GM23338 (cell line): Measurements from ENCODE around the gene CFAP410. TPM values are rescaled to one million over a fixed set of nuclear protein-coding genes. Genes with fewer than 3 reads are reported as not detected.

ENCODE experiments used
- ATAC-seq: fragments of 200-7000 bp; cut with Tn5 transposase; 3 replicates; pipeline ENCODE4 v1.9.1; 2020
- DNase-seq: peaks from one replicate; pipeline ENCODE4 v3.0.0-alpha.2; 2015; ENCODE audit warnings: low spot score
- H2AFZ ChIP-seq: fragments of 200-600 bp; sonication (generic); 2 replicates; pipeline ENCODE4 v1.8.0; 2016; ENCODE audit warnings: antibody characterized with exemption, mild to moderate bottlenecking, moderate library complexity
- H3F3A ChIP-seq: fragments of 200-600 bp; sonication (generic); replicated peaks from 2 replicates; pipeline ENCODE4 v1.8.0; 2017; ENCODE audit warnings: antibody characterized with exemption, mixed run types, low read depth
- H3K27ac ChIP-seq: fragments of 200-600 bp; sonication (generic); 2 replicates; pipeline ENCODE4 v1.6.1; 2016; ENCODE audit warnings: low read depth
- H3K27me3 ChIP-seq: fragments of 200-600 bp; sonication (generic); 2 replicates; pipeline ENCODE4 v1.8.0; 2016; ENCODE audit warnings: mild to moderate bottlenecking, mixed run types, moderate library complexity; ENCODE audit not compliant: insufficient read depth
- H3K36me3 ChIP-seq: fragments of 200-600 bp; sonication (generic); 2 replicates; pipeline ENCODE4 v1.8.0; 2016; ENCODE audit warnings: mild to moderate bottlenecking; ENCODE audit not compliant: insufficient read depth
- H3K4me1 ChIP-seq: fragments of 200-600 bp; sonication (generic); 2 replicates; pipeline ENCODE4 v1.8.0; 2016; ENCODE audit warnings: mild to moderate bottlenecking, moderate library complexity; ENCODE audit not compliant: insufficient read depth
- H3K4me2 ChIP-seq: fragments of 200-600 bp; sonication (generic); 2 replicates; pipeline ENCODE4 v1.7.1; 2017; ENCODE audit warnings: mixed run types
- H3K4me3 ChIP-seq: fragments of 200-600 bp; sonication (generic); 2 replicates; pipeline ENCODE4 v1.6.1; 2016; ENCODE audit warnings: mixed run types
- H3K79me2 ChIP-seq: fragments of 200-600 bp; sonication (generic); replicated peaks from 2 replicates; pipeline ENCODE4 v1.8.0; 2017; ENCODE audit warnings: mild to moderate bottlenecking; ENCODE audit not compliant: insufficient read depth
- H3K9me2 ChIP-seq: fragments of 200-600 bp; sonication (generic); 2 replicates; pipeline ENCODE4 v1.8.0; 2017; ENCODE audit not compliant: insufficient read depth
- H4K20me1 ChIP-seq: fragments of 200-600 bp; sonication (generic); replicated peaks from 2 replicates; pipeline ENCODE4 v1.8.0; 2017; ENCODE audit warnings: mild to moderate bottlenecking; ENCODE audit not compliant: insufficient read depth
- H3K27ac Mint-ChIP-seq: 2 replicates; pipeline ENCODE4 v1.8.0; 2020; ENCODE audit warnings: inconsistent platforms, mild to moderate bottlenecking, moderate library complexity, mixed read lengths
- H3K27me3 Mint-ChIP-seq: 3 replicates; pipeline ENCODE4 v1.8.0; 2022; ENCODE audit warnings: low read depth, mild to moderate bottlenecking, moderate library complexity, mixed read lengths, inconsistent platforms; ENCODE audit not compliant: insufficient read depth, poor library complexity
- H3K36me3 Mint-ChIP-seq: 3 replicates; pipeline ENCODE4 v1.8.0; 2021; ENCODE audit warnings: low read depth, mild to moderate bottlenecking, inconsistent platforms, moderate library complexity, mixed read lengths
- H3K4me1 Mint-ChIP-seq: 3 replicates; pipeline ENCODE4 v1.8.0; 2020; ENCODE audit warnings: mild to moderate bottlenecking, inconsistent platforms, mixed read lengths
- H3K4me3 Mint-ChIP-seq: 3 replicates; pipeline ENCODE4 v1.8.0; 2021; ENCODE audit warnings: moderate library complexity, mild to moderate bottlenecking, inconsistent platforms, mixed read lengths
- H3K9me3 Mint-ChIP-seq: 3 replicates; pipeline ENCODE4 v1.8.0; 2020; ENCODE audit warnings: moderate library complexity, mild to moderate bottlenecking, inconsistent platforms, mixed read lengths
- ETS1 ChIP-seq: IDR thresholded peaks from 2 replicates; pipeline ENCODE4 v1.6.1; 2016; ENCODE audit warnings: antibody characterized with exemption
- EZH2phosphoT487 ChIP-seq: fragments of 200-600 bp; sonication (generic); IDR thresholded peaks from one replicate; pipeline ENCODE4 v1.8.1; 2018; ENCODE audit warnings: antibody characterized with exemption; ENCODE audit not compliant: unreplicated experiment
- NANOG ChIP-seq: IDR thresholded peaks from 2 replicates; pipeline ENCODE4 v1.6.1; 2016; ENCODE audit warnings: antibody characterized with exemption, borderline replicate concordance
- POLR2AphosphoS5 ChIP-seq: IDR thresholded peaks from 2 replicates; pipeline ENCODE4 v1.6.1; 2016; ENCODE audit warnings: antibody characterized with exemption, low read depth
- REST ChIP-seq: IDR thresholded peaks from one replicate; pipeline ENCODE4 v1.6.1; 2018; ENCODE audit warnings: antibody characterized with exemption; ENCODE audit not compliant: unreplicated experiment
- STAT1 ChIP-seq: IDR thresholded peaks from one replicate; pipeline ENCODE4 v1.6.1; 2016; ENCODE audit warnings: antibody characterized with exemption; ENCODE audit not compliant: unreplicated experiment
- ZNF114 ChIP-seq: fragments of 250-450 bp; sonication (Bioruptor Pico); IDR thresholded peaks from 2 replicates; pipeline ENCODE4 v1.5.0; 2020; ENCODE audit warnings: mild to moderate bottlenecking, moderate library complexity
- ZNF462 ChIP-seq: fragments of 250-450 bp; sonication (Bioruptor Pico); IDR thresholded peaks from 2 replicates; pipeline ENCODE4 v1.5.0; 2020; ENCODE audit warnings: mild to moderate bottlenecking, moderate library complexity
- polyA plus RNA-seq: library from polyadenylated mRNA; unstranded; fragments of >200 nt; fragmentation: Nextera tagmentation; extraction: Ambion mirVana; gene quantifications from 2 replicates; pipeline ENCODE4 v1.2.1, GENCODE V29; 2016
- total RNA-seq: library from RNA; depleted of rRNA; stranded (reverse); fragments of >200 nt; shearing (Covaris generic); gene quantifications from 2 replicates; pipeline ENCODE4 v1.2.3, GENCODE V29; 2014

Gene CFAP410
- total and polyA plus RNA-seq, 2 experiments from 2014 or later, result 11.0 to 24.0 TPM

GRCh38 chr21:44298301-44298700 is 40.9 kb downstream of the CFAP410 start:
- H3K9me3 Mint-ChIP-seq, result no peaks in the 10 kb centered on the region
- Histone ChIP-seq H3K9me2 (no peaks in the 10 kb centered on the region), H3K36me3 (no peaks in the 10 kb centered on the region), H3K27me3 (peaks cover 10% of the 10 kb centered on the region; the same call in 1 of the 2 replicates), H3K4me2 (no peak overlapping the region), H3K4me1 (no peaks in the 10 kb centered on the region), H3K4me3 (no peak overlapping the region), H3K27ac (no peak overlapping the region), H4K20me1 (no peaks in the 10 kb centered on the region), H3K79me2 (0 out of 2 replicates have a peak, but pooled peaks cover 3% of the 10 kb centered on the region), H2AFZ (no peak overlapping the region), H3F3A (0 out of 2 replicates have a peak, but pooled peaks cover 4% of the 10 kb centered on the region)
- no peaks in the 10 kb centered on the region for H3K36me3 Mint-ChIP-seq
- peaks cover 4% of the 10 kb centered on the region; the same call in 2 of the 3 replicates for H3K4me1 Mint-ChIP-seq
- ATAC-seq (no peak), DNase-seq (no peak)
- H3K27ac Mint-ChIP-seq, result no peak overlapping the region
- peaks cover 10% of the 10 kb centered on the region for H3K27me3 Mint-ChIP-seq
- no peak for TF ChIP-seq ZNF114
- TF ChIP-seq ETS1, result no peak
- TF ChIP-seq EZH2phosphoT487, result no peak
- no peak for TF ChIP-seq ZNF462 (CRISPR knock-in tag)
- no peak for TF ChIP-seq STAT1
- no peak for TF ChIP-seq NANOG
- no peak for TF ChIP-seq POLR2AphosphoS5
- TF ChIP-seq REST, result no peak
- H3K4me3 Mint-ChIP-seq, result peak overlapping the region; percentile 30; the same call in 2 of the 3 replicates
